ENCODE data around the gene ACP3. TPM values are rescaled to one million over a fixed set of nuclear protein-coding genes. Genes with fewer than 3 reads are reported as not detected.
"Not testable (repeated sequence)": the region's sequence is repeated elsewhere in the genome, so short reads cannot be mapped to it uniquely, and the experiment has no call there.

Gene ACP3
- total RNA-seq, 1 experiment from 2014 or later = 0.71 TPM

DNA sequence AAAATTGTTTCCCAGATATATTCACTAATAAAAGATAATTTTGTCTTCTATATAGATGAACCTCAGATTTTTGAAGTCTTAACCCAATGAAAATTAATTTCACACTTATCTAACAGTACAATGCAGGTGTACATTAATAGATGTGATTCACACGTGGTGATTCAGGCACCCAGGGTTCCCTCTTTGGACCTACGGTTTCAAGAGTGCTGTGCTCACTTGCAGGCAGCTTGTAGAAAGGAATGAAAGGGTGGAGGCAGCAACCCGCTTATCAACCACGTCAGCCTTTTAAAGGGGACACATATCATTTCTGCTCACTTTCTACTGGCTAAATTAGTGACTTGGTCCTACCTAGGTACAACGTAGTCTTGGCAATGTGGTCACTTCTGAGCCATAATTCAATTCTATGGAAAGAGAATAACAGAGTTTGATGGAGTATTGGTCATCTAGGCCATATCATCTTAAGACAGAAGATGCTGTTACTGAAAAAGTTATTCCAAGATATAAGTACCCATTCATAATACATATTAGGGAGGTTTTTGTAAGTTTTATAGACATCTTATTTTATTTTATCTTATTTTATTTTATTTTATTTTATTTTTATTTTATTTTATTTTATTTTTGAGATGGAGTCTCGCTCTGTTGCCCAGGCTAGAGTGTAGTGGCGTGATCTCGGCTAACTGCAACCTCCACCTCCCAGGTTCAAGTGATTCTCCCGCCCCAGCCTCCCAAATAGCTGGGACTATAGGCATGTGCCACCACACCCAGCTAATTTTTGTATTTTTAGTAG is 37.9 kb downstream of the ACP3 start:
- Histone ChIP-seq H3K9me2 (replicated peaks; ENCODE audit: insufficient read depth, low read length) (no peaks in the 10 kb centered on the region), H3K79me2 (ENCODE audit: low read length) (no peaks in the 10 kb centered on the region), H3K4me2 (ENCODE audit: low read depth, low read length, poor library complexity, severe bottlenecking) (no peak overlapping the region), H4K20me1 (ENCODE audit: insufficient read depth, low read depth, low read length) (no peaks in the 10 kb centered on the region), H2AFZ (ENCODE audit: low read length) (no peak overlapping the region), H3K9ac (ENCODE audit: low read length) (no peak overlapping the region), H3K4me3 (ENCODE audit: low read length) (no peak overlapping the region), H3K36me3 (ENCODE audit: insufficient read depth, low read length) (no peaks in the 10 kb centered on the region), H3K27me3 (ENCODE audit: low read length) (no peaks in the 10 kb centered on the region), H3K4me1 (ENCODE audit: low read length) (no peaks in the 10 kb centered on the region), H3K27ac (ENCODE audit: low read length) (no peak overlapping the region), H3K9me3 (ENCODE audit: low read length) (no peaks in the 10 kb centered on the region)
- DNase-seq = no peak

DNA sequence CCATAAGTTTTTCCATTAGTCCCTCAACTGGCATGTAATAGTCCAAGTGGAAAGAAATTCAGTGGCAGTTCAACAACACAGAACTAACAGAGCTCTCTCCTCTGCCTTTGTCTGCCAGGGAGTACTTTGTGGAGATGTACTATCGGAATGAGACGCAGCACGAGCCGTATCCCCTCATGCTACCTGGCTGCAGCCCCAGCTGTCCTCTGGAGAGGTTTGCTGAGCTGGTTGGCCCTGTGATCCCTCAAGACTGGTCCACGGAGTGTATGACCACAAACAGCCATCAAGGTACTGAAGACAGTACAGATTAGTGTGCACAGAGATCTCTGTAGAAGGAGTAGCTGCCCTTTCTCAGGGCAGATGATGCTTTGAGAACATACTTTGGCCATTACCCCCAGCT is 39.4 kb downstream of the ACP3 start:
- Histone ChIP-seq H2AFZ (ENCODE audit: low read length) (no peak overlapping the region), H3K27me3 (ENCODE audit: low read length) (no peaks in the 10 kb centered on the region), H3K4me1 (ENCODE audit: low read length) (no peaks in the 10 kb centered on the region), H3K4me3 (ENCODE audit: low read length) (no peak overlapping the region), H3K36me3 (ENCODE audit: insufficient read depth, low read length) (no peaks in the 10 kb centered on the region), H3K9me3 (ENCODE audit: low read length) (no peaks in the 10 kb centered on the region), H4K20me1 (ENCODE audit: insufficient read depth, low read depth, low read length) (no peaks in the 10 kb centered on the region), H3K9ac (ENCODE audit: low read length) (no peak overlapping the region), H3K79me2 (ENCODE audit: low read length) (no peaks in the 10 kb centered on the region), H3K27ac (ENCODE audit: low read length) (no peak overlapping the region), H3K4me2 (ENCODE audit: low read depth, low read length, poor library complexity, severe bottlenecking) (no peak overlapping the region), H3K9me2 (replicated peaks; ENCODE audit: insufficient read depth, low read length) (no peaks in the 10 kb centered on the region)
- DNase-seq = no peak

DNA sequence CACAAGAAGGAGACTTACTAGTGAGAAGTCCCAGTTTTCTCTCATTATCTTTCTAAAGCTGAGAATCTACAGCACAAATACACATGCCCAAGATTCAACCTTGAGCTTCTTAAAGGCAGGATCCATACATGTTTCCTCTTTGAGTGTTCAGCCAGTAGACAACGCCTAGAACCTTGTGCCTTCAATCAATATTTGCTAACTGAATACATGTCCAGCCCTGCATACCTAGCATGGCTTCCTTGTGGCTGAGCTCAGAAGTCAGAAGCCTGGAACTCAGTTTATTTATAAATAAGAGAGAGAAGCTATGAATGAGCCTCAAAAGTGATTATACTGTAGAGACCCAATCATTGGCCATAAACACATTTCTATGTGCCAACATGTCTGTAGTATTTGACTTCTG is 43.5 kb downstream of the ACP3 start:
- no peaks in the 10 kb centered on the region for H3K79me2 ChIP-seq (ENCODE audit: low read length)
- H4K20me1 ChIP-seq (ENCODE audit: insufficient read depth, low read depth, low read length) = no peaks in the 10 kb centered on the region
- H3K9me3 ChIP-seq (ENCODE audit: low read length) = no peaks in the 10 kb centered on the region
- H3K27me3 ChIP-seq (ENCODE audit: low read length) = no peaks in the 10 kb centered on the region
- H3K4me2 ChIP-seq (ENCODE audit: low read depth, low read length, poor library complexity, severe bottlenecking) = no peak overlapping the region
- no peak for DNase-seq
- no peaks in the 10 kb centered on the region for H3K9me2 ChIP-seq (replicated peaks; ENCODE audit: insufficient read depth, low read length)
- no peaks in the 10 kb centered on the region for H3K36me3 ChIP-seq (ENCODE audit: insufficient read depth, low read length)
- H3K9ac ChIP-seq (ENCODE audit: low read length) = no peak overlapping the region
- H3K4me3 ChIP-seq (ENCODE audit: low read length) = no peak overlapping the region
- H3K4me1 ChIP-seq (ENCODE audit: low read length) = peaks cover 10% of the 10 kb centered on the region
- H2AFZ ChIP-seq (ENCODE audit: low read length) = no peak overlapping the region
- no peak overlapping the region for H3K27ac ChIP-seq (ENCODE audit: low read length)

DNA sequence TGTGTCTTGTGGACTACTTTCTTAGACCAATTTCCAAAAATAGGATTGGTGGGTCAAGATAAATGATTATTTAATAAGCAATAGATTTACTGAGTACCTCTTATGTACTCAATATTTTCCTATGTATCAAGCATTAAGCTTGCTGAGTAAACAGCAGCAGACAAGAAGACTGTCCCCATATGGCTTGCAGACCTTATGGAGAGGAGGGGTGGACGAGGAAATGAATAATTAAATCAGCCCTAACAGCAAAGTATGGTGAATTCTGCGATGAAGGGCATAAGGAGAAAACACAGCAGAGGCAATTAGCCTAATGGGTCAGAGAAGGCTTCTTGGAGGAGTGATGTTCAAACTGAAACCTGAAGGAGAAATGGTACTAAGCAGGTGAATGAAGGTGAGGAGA is 45.1 kb downstream of the ACP3 start:
- H3K4me3 ChIP-seq (ENCODE audit: low read length) = no peak overlapping the region
- no peak overlapping the region for H3K4me2 ChIP-seq (ENCODE audit: low read depth, low read length, poor library complexity, severe bottlenecking)
- H3K36me3 ChIP-seq (ENCODE audit: insufficient read depth, low read length) = no peaks in the 10 kb centered on the region
- H3K9me3 ChIP-seq (ENCODE audit: low read length) = no peaks in the 10 kb centered on the region
- no peak overlapping the region for H3K27ac ChIP-seq (ENCODE audit: low read length)
- no peak overlapping the region for H3K9ac ChIP-seq (ENCODE audit: low read length)
- no peaks in the 10 kb centered on the region for H3K79me2 ChIP-seq (ENCODE audit: low read length)
- no peaks in the 10 kb centered on the region for H3K27me3 ChIP-seq (ENCODE audit: low read length)
- H4K20me1 ChIP-seq (ENCODE audit: insufficient read depth, low read depth, low read length) = no peaks in the 10 kb centered on the region
- no peak overlapping the region for H2AFZ ChIP-seq (ENCODE audit: low read length)
- no peak for DNase-seq
- peaks cover 12% of the 10 kb centered on the region for H3K4me1 ChIP-seq (ENCODE audit: low read length)
- H3K9me2 ChIP-seq (replicated peaks; ENCODE audit: insufficient read depth, low read length) = no peaks in the 10 kb centered on the region

DNA sequence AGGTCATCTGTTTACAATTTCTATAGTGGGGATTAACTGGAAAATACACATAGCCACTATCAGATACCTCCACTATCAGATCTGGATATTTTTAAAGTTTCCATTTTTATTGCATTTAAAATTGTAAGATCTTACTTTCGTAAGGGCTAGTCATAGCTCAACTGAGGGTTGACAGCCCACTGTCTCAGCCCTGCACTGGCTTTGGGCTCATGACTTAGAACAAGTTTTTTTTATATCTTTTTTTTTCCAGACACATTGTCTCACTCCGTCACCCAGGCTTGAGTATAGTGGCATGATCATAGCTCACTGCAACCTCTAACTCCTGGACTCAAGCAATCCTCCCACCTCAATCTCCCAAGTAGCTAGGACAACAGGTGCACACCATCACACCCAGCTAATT is 51.3 kb downstream of the ACP3 start:
- H3K36me3 ChIP-seq (ENCODE audit: insufficient read depth, low read length) = no peaks in the 10 kb centered on the region

DNA sequence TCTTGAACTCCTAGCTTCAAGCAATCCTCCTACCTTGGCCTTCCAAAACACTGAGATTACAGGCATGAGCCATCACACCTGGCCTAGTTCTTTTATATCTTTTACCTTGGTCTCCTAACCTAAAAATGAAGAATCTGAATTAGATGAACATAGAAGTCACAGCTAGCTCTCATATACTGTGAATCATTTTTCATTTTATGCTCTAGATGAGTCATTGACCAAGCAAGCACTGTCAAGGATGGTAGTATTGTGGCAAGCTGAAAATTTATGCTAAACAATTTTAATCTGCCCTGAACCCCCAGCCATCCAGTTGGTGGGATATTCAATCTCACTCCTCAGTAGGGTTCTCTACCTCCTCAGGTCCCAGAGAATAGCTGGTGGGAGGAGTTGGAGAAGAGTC is 51.8 kb downstream of the ACP3 start:
- no peaks in the 10 kb centered on the region for H3K79me2 ChIP-seq (ENCODE audit: low read length)
- H3K9me3 ChIP-seq (ENCODE audit: low read length) = no peaks in the 10 kb centered on the region
- no peak for DNase-seq
- H3K4me1 ChIP-seq (ENCODE audit: low read length) = peaks cover 12% of the 10 kb centered on the region
- H3K36me3 ChIP-seq (ENCODE audit: insufficient read depth, low read length) = no peaks in the 10 kb centered on the region
- H3K27me3 ChIP-seq (ENCODE audit: low read length) = no peaks in the 10 kb centered on the region
- no peak overlapping the region for H3K9ac ChIP-seq (ENCODE audit: low read length)
- H3K4me3 ChIP-seq (ENCODE audit: low read length) = no peak overlapping the region
- H2AFZ ChIP-seq (ENCODE audit: low read length) = no peak overlapping the region
- no peaks in the 10 kb centered on the region for H3K9me2 ChIP-seq (replicated peaks; ENCODE audit: insufficient read depth, low read length)
- H3K27ac ChIP-seq (ENCODE audit: low read length) = no peak overlapping the region
- no peak overlapping the region for H3K4me2 ChIP-seq (ENCODE audit: low read depth, low read length, poor library complexity, severe bottlenecking)
- H4K20me1 ChIP-seq (ENCODE audit: insufficient read depth, low read depth, low read length) = no peaks in the 10 kb centered on the region

More for the DNA sequence above, 51.3 kb downstream of the ACP3 start:
- no peak overlapping the region for H2AFZ ChIP-seq (ENCODE audit: low read length)
- no peak overlapping the region for H3K9ac ChIP-seq (ENCODE audit: low read length)
- H3K4me1 ChIP-seq (ENCODE audit: low read length) = peaks cover 12% of the 10 kb centered on the region
- no peaks in the 10 kb centered on the region for H4K20me1 ChIP-seq (ENCODE audit: insufficient read depth, low read depth, low read length)
- no peak for DNase-seq
- H3K4me2 ChIP-seq (ENCODE audit: low read depth, low read length, poor library complexity, severe bottlenecking) = no peak overlapping the region
- no peaks in the 10 kb centered on the region for H3K79me2 ChIP-seq (ENCODE audit: low read length)
- no peak overlapping the region for H3K4me3 ChIP-seq (ENCODE audit: low read length)
- no peaks in the 10 kb centered on the region for H3K9me3 ChIP-seq (ENCODE audit: low read length)
- no peaks in the 10 kb centered on the region for H3K9me2 ChIP-seq (replicated peaks; ENCODE audit: insufficient read depth, low read length)
- H3K27ac ChIP-seq (ENCODE audit: low read length) = no peak overlapping the region
- no peaks in the 10 kb centered on the region for H3K27me3 ChIP-seq (ENCODE audit: low read length)

DNA sequence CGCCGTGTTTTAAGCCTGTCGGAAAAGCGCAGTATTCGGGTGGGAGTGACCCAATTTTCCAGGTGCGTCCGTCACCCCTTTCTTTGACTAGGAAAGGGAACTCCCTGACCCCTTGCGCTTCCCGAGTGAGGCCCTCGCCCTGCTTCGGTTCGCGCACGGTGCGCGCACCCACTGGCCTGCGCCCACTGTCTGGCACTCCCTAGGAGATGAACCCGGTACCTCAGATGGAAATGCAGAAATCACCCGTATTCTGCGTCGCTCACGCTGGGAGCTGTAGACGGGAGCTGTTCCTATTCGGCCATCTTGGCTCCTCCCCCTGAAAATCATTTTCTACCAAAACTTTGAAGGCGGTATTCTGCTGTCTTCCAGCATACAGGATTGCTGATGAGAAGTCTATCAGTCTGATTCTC is 59.7 kb downstream of the ACP3 start:
- H3K79me2 ChIP-seq (ENCODE audit: low read length); H3K27ac ChIP-seq (ENCODE audit: low read length); DNase-seq; H4K20me1 ChIP-seq (ENCODE audit: insufficient read depth, low read depth, low read length); H2AFZ ChIP-seq (ENCODE audit: low read length); H3K36me3 ChIP-seq (ENCODE audit: insufficient read depth, low read length); H3K4me2 ChIP-seq (ENCODE audit: low read depth, low read length, poor library complexity, severe bottlenecking); H3K9me2 ChIP-seq (replicated peaks; ENCODE audit: insufficient read depth, low read length); H3K9ac ChIP-seq (ENCODE audit: low read length); H3K27me3 ChIP-seq (ENCODE audit: low read length); H3K9me3 ChIP-seq (ENCODE audit: low read length); H3K4me3 ChIP-seq (ENCODE audit: low read length): not testable (repeated sequence)
- H3K4me1 ChIP-seq (ENCODE audit: low read length) = peaks cover 14% of the 10 kb centered on the region

DNA sequence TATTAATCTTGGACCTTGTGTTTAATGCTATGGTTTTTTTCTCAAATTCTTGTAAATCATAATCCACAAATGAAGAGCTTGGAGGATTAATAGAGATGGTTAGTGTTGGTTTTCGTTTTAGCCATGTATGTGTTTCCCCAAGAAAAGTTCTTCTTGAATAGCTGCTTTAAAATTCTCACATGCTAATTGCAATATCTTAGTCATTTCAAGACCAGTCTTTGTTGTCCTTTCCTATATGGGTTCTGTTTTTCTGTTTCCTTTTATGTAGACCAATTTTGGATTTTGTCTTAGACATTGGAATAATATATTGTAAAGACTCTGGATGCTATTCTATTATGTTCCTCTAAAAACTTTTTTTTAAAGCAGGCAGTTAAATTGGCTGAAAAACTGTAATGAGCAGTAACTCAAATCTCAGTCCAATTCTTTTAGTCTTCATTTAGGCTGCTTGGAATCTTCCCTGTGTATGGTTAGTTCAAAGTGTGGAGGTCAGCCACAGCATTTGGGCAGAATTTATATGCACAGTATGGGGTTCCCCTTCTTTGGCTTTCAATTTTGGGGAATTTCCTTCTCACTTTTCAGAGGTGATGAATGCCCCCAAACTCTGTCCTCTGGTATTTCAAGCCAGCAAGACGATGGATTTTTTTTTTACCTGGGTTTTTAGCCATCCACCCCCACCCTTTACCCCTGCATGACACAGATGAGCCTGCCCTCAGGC is 61.0 kb downstream of the ACP3 start:
- no peak overlapping the region for H3K4me2 ChIP-seq (ENCODE audit: low read depth, low read length, poor library complexity, severe bottlenecking)
- no peaks in the 10 kb centered on the region for H3K36me3 ChIP-seq (ENCODE audit: insufficient read depth, low read length)
- H3K27ac ChIP-seq (ENCODE audit: low read length) = no peak overlapping the region
- H3K4me3 ChIP-seq (ENCODE audit: low read length) = no peak overlapping the region
- H3K79me2 ChIP-seq (ENCODE audit: low read length) = no peaks in the 10 kb centered on the region
- H2AFZ ChIP-seq (ENCODE audit: low read length) = no peak overlapping the region
- no peak for DNase-seq
- H3K4me1 ChIP-seq (ENCODE audit: low read length) = peaks cover 23% of the 10 kb centered on the region
- H4K20me1 ChIP-seq (ENCODE audit: insufficient read depth, low read depth, low read length) = no peaks in the 10 kb centered on the region
- no peaks in the 10 kb centered on the region for H3K9me3 ChIP-seq (ENCODE audit: low read length)
- no peaks in the 10 kb centered on the region for H3K9me2 ChIP-seq (replicated peaks; ENCODE audit: insufficient read depth, low read length)
- H3K9ac ChIP-seq (ENCODE audit: low read length) = no peak overlapping the region
- no peaks in the 10 kb centered on the region for H3K27me3 ChIP-seq (ENCODE audit: low read length)

Data from Karpas-422 (cell line).